Measurements from ENCODE around the gene PKIB.

GRCh38 chr6:122676688-122677087 is 66.5 kb downstream of the PKIB start:
- no peak for TF ChIP-seq POLR2A (IDR thresholded peaks at IDR 0.05)
- no peak for TF ChIP-seq CTCF (IDR thresholded peaks at IDR 0.05)

Data from esophagus squamous epithelium (tissue), 4 donors.